Osteocyte (in vitro differentiated cells): Measurements from ENCODE around the gene ELF1. TPM values are rescaled to one million over a fixed set of nuclear protein-coding genes. Genes with fewer than 3 reads are reported as not detected.
"Not testable (repeated sequence)": the region's sequence is repeated elsewhere in the genome, so short reads cannot be mapped to it uniquely, and the experiment has no call there.

Source experiments
- DNase-seq: peaks from one replicate; pipeline ENCODE4 v3.0.0; 2021; ENCODE audit warnings: mixed read lengths; ENCODE audit not compliant: unreplicated experiment; ENCODE audit errors: extremely low spot score
- H3K27ac Mint-ChIP-seq: one replicate; pipeline ENCODE4 v1.8.0; 2021; ENCODE audit warnings: mild to moderate bottlenecking, mixed read lengths; ENCODE audit not compliant: unreplicated experiment
- H3K27me3 Mint-ChIP-seq: one replicate; pipeline ENCODE4 v1.8.0; 2021; ENCODE audit warnings: mixed read lengths; ENCODE audit not compliant: unreplicated experiment
- H3K36me3 Mint-ChIP-seq: one replicate; pipeline ENCODE4 v1.8.0; 2021; ENCODE audit warnings: mixed read lengths; ENCODE audit not compliant: unreplicated experiment
- H3K4me1 Mint-ChIP-seq: one replicate; pipeline ENCODE4 v1.8.0; 2021; ENCODE audit warnings: mixed read lengths; ENCODE audit not compliant: unreplicated experiment
- H3K4me3 Mint-ChIP-seq: one replicate; pipeline ENCODE4 v1.8.0; 2021; ENCODE audit warnings: mild to moderate bottlenecking, moderate library complexity, mixed read lengths; ENCODE audit not compliant: unreplicated experiment
- H3K9me3 Mint-ChIP-seq: one replicate; pipeline ENCODE4 v1.8.0; 2021; ENCODE audit warnings: mixed read lengths; ENCODE audit not compliant: unreplicated experiment
- total RNA-seq: library from RNA; stranded (reverse); gene quantifications from 2 replicates; pipeline ENCODE4 v1.2.1, GENCODE V29; 2021
- TF ChIP-seq, protein P1 (sequence below): fragments of 200-600 bp; sonication (generic); IDR thresholded peaks from 2 replicates; pipeline ENCODE4 v1.5.0; 2021; ENCODE audit warnings: antibody characterized with exemption, mild to moderate bottlenecking, moderate library complexity

ELF1 gene
- total RNA-seq, 1 donor from 2014 or later: 52.6 TPM

DNA sequence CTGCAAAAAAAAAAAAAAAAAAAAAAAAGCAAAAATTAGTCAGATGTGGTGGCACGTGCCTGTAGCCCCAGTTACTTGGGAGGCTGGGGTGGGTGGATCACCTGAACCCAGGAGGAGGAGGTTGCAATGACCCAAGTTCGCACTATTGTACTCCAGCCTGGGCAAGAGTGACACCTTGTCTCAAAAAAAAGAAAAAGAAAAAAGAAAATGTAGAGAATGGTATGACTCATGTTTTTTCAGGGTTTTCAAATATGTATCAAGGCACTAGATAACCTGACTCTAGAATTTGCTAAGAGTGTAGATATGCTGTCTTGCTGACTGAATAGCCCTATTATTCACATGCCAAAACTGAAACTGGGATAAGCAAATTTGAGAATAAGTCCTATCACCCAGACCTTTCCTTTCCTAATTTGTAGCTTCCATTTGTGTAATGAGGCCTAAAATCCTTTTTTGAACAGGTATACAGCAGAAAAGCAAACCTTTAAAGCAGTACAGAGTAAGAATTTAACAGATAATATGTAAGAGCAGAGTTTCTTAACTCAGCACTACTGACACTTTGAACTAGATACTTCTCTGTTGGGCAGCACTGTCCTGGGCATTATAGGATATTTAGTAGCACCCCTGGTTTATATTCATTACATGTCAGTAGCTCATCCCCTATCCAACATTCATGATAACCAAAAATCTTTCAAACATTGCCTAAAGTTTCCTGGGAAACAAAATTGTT lies 108.6 kb downstream of the ELF1 start:
- Mint-ChIP-seq H3K36me3 (no peaks in the 10 kb centered on the region), H3K4me3 (no peak overlapping the region), H3K27ac (no peak overlapping the region), H3K27me3 (no peaks in the 10 kb centered on the region), H3K9me3 (no peaks in the 10 kb centered on the region), H3K4me1 (peaks cover 12% of the 10 kb centered on the region)
- DNase-seq: no peak
- TF ChIP-seq, protein P1, sequence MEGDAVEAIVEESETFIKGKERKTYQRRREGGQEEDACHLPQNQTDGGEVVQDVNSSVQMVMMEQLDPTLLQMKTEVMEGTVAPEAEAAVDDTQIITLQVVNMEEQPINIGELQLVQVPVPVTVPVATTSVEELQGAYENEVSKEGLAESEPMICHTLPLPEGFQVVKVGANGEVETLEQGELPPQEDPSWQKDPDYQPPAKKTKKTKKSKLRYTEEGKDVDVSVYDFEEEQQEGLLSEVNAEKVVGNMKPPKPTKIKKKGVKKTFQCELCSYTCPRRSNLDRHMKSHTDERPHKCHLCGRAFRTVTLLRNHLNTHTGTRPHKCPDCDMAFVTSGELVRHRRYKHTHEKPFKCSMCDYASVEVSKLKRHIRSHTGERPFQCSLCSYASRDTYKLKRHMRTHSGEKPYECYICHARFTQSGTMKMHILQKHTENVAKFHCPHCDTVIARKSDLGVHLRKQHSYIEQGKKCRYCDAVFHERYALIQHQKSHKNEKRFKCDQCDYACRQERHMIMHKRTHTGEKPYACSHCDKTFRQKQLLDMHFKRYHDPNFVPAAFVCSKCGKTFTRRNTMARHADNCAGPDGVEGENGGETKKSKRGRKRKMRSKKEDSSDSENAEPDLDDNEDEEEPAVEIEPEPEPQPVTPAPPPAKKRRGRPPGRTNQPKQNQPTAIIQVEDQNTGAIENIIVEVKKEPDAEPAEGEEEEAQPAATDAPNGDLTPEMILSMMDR: no peak

DNA sequence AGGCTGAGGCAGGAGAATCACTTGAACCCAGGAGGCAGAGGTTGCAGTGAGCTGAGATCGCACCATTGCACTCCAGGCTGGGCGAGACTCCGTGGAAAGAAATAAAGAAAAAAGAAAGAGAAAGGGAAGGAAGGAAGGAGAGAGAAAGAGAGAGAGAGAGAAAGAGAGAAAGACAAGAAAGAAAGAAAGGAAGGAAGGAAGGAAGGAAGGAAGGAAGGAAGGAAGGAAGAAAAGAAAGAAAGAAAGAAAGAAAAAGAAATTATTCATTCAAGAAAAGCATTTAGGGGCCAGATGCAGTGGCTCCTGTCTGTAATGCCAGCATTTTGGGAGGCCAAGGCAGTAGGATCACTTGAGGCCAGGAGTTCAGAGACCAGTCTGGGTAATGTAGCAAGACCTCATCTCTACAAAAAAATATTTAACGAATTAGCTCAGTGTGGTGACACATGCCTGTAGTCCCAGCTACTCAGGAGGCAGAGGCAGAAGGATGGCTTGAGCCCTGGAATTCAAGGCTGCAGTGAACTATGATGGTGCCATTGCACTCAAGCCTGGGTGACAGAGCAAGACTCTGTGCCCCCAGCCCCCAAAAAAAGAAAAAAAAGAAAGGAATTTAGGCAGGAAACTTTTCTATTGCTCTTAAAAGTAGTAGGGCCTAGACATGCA lies 109.4 kb downstream of the ELF1 start:
- not testable (repeated sequence) for DNase-seq, H3K27me3 Mint-ChIP-seq, H3K9me3 Mint-ChIP-seq, H3K4me3 Mint-ChIP-seq, H3K27ac Mint-ChIP-seq, H3K36me3 Mint-ChIP-seq
- H3K4me1 Mint-ChIP-seq: peaks cover 12% of the 10 kb centered on the region

DNA sequence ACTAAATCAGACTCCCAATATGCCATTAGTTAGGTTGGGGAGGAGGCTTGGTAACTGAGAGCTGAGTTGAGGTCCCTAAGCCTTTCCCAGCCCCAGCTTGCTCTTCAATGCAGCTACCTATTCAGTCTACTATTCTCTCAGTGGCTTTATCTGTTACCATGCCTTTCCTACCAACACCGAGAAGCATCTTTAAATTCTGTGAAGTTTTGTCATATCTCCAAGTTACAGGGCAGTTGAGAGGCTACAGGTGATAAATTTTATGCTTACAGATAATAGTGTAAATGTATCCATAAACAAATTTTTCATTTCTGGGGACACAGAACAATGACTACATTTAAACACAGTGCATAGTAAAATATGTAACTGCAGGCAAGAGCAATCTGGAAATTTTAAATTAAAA lies 110.6 kb downstream of the ELF1 start:
- Mint-ChIP-seq H3K4me3 (no peak overlapping the region), H3K27ac (no peak overlapping the region), H3K9me3 (no peaks in the 10 kb centered on the region), H3K36me3 (no peaks in the 10 kb centered on the region), H3K4me1 (peaks cover 12% of the 10 kb centered on the region), H3K27me3 (no peaks in the 10 kb centered on the region)
- DNase-seq: no peak
- TF ChIP-seq, protein P1: no peak

DNA sequence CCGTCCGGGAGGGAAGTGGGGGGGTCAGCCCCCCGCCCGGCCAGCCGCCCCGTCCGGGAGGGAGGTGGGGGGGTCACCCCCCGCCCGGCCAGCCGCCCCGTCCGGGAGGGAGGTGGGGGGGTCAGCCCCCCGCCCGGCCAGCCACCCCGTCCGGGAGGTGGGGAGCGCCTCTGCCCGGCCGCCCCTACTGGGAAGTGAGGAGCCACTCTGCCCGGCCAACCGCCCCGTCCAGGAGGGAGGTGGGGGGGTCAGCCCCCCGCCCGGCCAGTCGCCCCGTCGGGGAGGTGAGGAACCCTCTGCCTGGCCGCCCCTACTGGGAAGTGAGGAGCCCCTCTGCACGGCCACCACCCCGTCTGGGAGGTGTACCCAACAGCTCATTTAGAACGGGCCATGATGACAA lies 118.1 kb downstream of the ELF1 start:
- H3K36me3 Mint-ChIP-seq, H3K4me3 Mint-ChIP-seq, H3K4me1 Mint-ChIP-seq, DNase-seq, H3K27ac Mint-ChIP-seq, H3K27me3 Mint-ChIP-seq, H3K9me3 Mint-ChIP-seq: not testable (repeated sequence)

DNA sequence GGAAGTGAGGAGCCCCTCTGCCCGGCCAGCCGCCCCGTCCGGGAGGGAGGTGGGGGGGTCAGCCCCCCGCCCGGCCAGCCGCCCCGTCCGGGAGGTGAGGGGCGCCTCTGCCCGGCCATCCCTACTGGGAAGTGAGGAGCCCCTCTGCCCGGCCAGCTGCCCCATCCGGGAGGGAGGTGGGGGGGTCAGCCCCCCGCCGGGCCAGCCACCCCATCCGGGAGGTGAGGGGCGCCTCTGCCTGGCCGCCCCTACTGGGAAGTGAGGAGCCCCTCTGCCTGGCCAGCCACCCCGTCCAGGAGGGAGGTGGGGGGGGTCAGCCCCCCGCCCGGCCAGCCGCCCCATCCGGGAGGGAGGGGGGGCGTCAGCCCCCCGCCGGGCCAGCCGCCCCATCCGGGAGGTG lies 118.5 kb downstream of the ELF1 start:
- not testable (repeated sequence) for H3K36me3 Mint-ChIP-seq, H3K4me3 Mint-ChIP-seq, H3K27ac Mint-ChIP-seq, H3K4me1 Mint-ChIP-seq, H3K27me3 Mint-ChIP-seq, H3K9me3 Mint-ChIP-seq, DNase-seq

DNA sequence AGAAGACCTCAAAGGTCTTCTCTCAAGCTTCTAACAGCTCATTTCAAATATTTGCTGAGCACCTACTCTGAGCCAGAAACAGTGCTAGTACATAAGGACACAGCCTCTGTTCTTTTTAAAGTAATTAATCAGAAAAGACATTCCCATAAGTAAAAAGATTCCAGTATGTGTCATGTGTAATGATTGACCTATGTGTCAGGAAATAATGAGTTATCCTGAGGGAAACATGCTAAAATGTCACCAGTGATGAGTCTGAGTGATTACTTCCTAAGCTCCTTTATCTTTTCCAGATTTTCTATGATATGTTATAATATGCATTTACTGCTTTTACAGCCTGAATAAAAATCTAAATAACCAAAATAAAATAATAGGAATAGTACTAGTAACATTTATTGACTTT lies 122.1 kb downstream of the ELF1 start:
- Mint-ChIP-seq H3K9me3 (no peaks in the 10 kb centered on the region), H3K4me1 (peaks cover 16% of the 10 kb centered on the region), H3K4me3 (no peak overlapping the region), H3K27ac (no peak overlapping the region), H3K27me3 (no peaks in the 10 kb centered on the region), H3K36me3 (no peaks in the 10 kb centered on the region)
- TF ChIP-seq, protein P1: no peak
- DNase-seq: no peak
